Neural cell (in vitro differentiated cells): Measurements from ENCODE around the gene PRF1.

ENCODE experiments used
- CTCF ChIP-seq: fragments of 450-650 bp; IDR thresholded peaks from 2 replicates; pipeline ENCODE4 v1.5.1; 2014; ENCODE audit warnings: antibody characterized with exemption, mild to moderate bottlenecking, moderate library complexity; ENCODE audit not compliant: poor library complexity, severe bottlenecking
- REST ChIP-seq: IDR thresholded peaks from 2 replicates; pipeline ENCODE4 v1.6.1; 2012; ENCODE audit warnings: borderline replicate concordance

GRCh38 chr10:70615784-70616522 lies 13.4 kb upstream of the PRF1 start:
- no peak for TF ChIP-seq CTCF
- TF ChIP-seq REST: no peak
